ENCODE data around the gene ARHGEF37. TPM values are rescaled to one million over a fixed set of nuclear protein-coding genes. Genes with fewer than 3 reads are reported as not detected.

ARHGEF37 gene
- polyA plus RNA-seq, 1 donor: 4.5 TPM

- Histone ChIP-seq H3K36me3 (ENCODE audit: control insufficient read depth, insufficient read depth, low read length) (peaks cover 8% of the 10 kb centered on the region), H3K27ac (ENCODE audit: low read length) (no peak overlapping the region), H3K4me3 (ENCODE audit: low read length) (no peak overlapping the region), H3K27me3 (ENCODE audit: control insufficient read depth, insufficient read depth, low read length) (no peaks in the 10 kb centered on the region), H3K4me1 (ENCODE audit: control insufficient read depth, insufficient read depth, low read length) (peaks cover 5% of the 10 kb centered on the region), H3K9me3 (ENCODE audit: control insufficient read depth, low read depth, low read length) (no peaks in the 10 kb centered on the region)
- WGBS (ENCODE audit: insufficient coverage, low lambda C conversion rate): 100% methylated on average over 1 of the region's 4 CpGs
- DNase-seq: no peak
Observed at GRCh38 chr5:149599375-149599774, 18.1 kb downstream of the ARHGEF37 start.

- Histone ChIP-seq H3K27me3 (ENCODE audit: control insufficient read depth, insufficient read depth, low read length) (no peaks in the 10 kb centered on the region), H3K36me3 (ENCODE audit: control insufficient read depth, insufficient read depth, low read length) (peaks cover 8% of the 10 kb centered on the region), H3K9me3 (ENCODE audit: control insufficient read depth, low read depth, low read length) (no peaks in the 10 kb centered on the region), H3K27ac (ENCODE audit: low read length) (no peak overlapping the region), H3K4me1 (ENCODE audit: control insufficient read depth, insufficient read depth, low read length) (peaks cover 20% of the 10 kb centered on the region), H3K4me3 (ENCODE audit: low read length) (no peak overlapping the region)
- no CpG with 5 or more reads among the region's 3 CpGs for WGBS (ENCODE audit: insufficient coverage, low lambda C conversion rate)
- no peak for DNase-seq
Observed at GRCh38 chr5:149600932-149601331, 19.6 kb downstream of the ARHGEF37 start.

GRCh38 chr5:149603210-149603609, 21.9 kb downstream of the ARHGEF37 start:
- WGBS (ENCODE audit: insufficient coverage, low lambda C conversion rate): 20% methylated on average over 1 of the region's 4 CpGs
- Histone ChIP-seq H3K9me3 (ENCODE audit: control insufficient read depth, low read depth, low read length) (no peaks in the 10 kb centered on the region), H3K36me3 (ENCODE audit: control insufficient read depth, insufficient read depth, low read length) (peaks cover 5% of the 10 kb centered on the region), H3K4me3 (ENCODE audit: low read length) (no peak overlapping the region), H3K27me3 (ENCODE audit: control insufficient read depth, insufficient read depth, low read length) (no peaks in the 10 kb centered on the region), H3K27ac (ENCODE audit: low read length) (peak overlapping the region; percentile 83), H3K4me1 (ENCODE audit: control insufficient read depth, insufficient read depth, low read length) (peaks cover 27% of the 10 kb centered on the region)
- DNase-seq: peak in 1 of 2 donors; percentile 48

- peak in 1 of 2 donors; percentile 81 for DNase-seq
- peak overlapping the region; percentile 83 for H3K27ac ChIP-seq (ENCODE audit: low read length)
- H3K4me1 ChIP-seq (ENCODE audit: control insufficient read depth, insufficient read depth, low read length): peaks cover 33% of the 10 kb centered on the region
- WGBS (ENCODE audit: insufficient coverage, low lambda C conversion rate): no CpG with 5 or more reads among the region's 2 CpGs
- peaks cover 5% of the 10 kb centered on the region for H3K36me3 ChIP-seq (ENCODE audit: control insufficient read depth, insufficient read depth, low read length)
- H3K4me3 ChIP-seq (ENCODE audit: low read length): no peak overlapping the region
- no peaks in the 10 kb centered on the region for H3K9me3 ChIP-seq (ENCODE audit: control insufficient read depth, low read depth, low read length)
- no peaks in the 10 kb centered on the region for H3K27me3 ChIP-seq (ENCODE audit: control insufficient read depth, insufficient read depth, low read length)
Observed at GRCh38 chr5:149603920-149604319, 22.6 kb downstream of the ARHGEF37 start.

GRCh38 chr5:149604321-149604720, 23.0 kb downstream of the ARHGEF37 start:
- H3K27me3 ChIP-seq (ENCODE audit: control insufficient read depth, insufficient read depth, low read length): no peaks in the 10 kb centered on the region
- H3K27ac ChIP-seq (ENCODE audit: low read length): peak overlapping the region; percentile 83
- peaks cover 33% of the 10 kb centered on the region for H3K4me1 ChIP-seq (ENCODE audit: control insufficient read depth, insufficient read depth, low read length)
- no peaks in the 10 kb centered on the region for H3K9me3 ChIP-seq (ENCODE audit: control insufficient read depth, low read depth, low read length)
- no peak overlapping the region for H3K4me3 ChIP-seq (ENCODE audit: low read length)
- WGBS (ENCODE audit: insufficient coverage, low lambda C conversion rate): no CpG with 5 or more reads among the region's 1 CpG
- no peak for DNase-seq
- H3K36me3 ChIP-seq (ENCODE audit: control insufficient read depth, insufficient read depth, low read length): peaks cover 6% of the 10 kb centered on the region

GRCh38 chr5:149605354-149605997, 24.2 kb downstream of the ARHGEF37 start:
- H3K36me3 ChIP-seq (ENCODE audit: control insufficient read depth, insufficient read depth, low read length): peaks cover 12% of the 10 kb centered on the region
- no peak for DNase-seq
- H3K4me1 ChIP-seq (ENCODE audit: control insufficient read depth, insufficient read depth, low read length): peaks cover 33% of the 10 kb centered on the region
- peaks cover 4% of the 10 kb centered on the region for H3K9me3 ChIP-seq (ENCODE audit: control insufficient read depth, low read depth, low read length)
- no peak overlapping the region for H3K4me3 ChIP-seq (ENCODE audit: low read length)
- H3K27ac ChIP-seq (ENCODE audit: low read length): peak overlapping the region; percentile 83
- H3K27me3 ChIP-seq (ENCODE audit: control insufficient read depth, insufficient read depth, low read length): no peaks in the 10 kb centered on the region
- WGBS (ENCODE audit: insufficient coverage, low lambda C conversion rate): 100% methylated on average over 1 of the region's 5 CpGs

GRCh38 chr5:149605998-149606724, 24.9 kb downstream of the ARHGEF37 start:
- peaks cover 39% of the 10 kb centered on the region for H3K4me1 ChIP-seq (ENCODE audit: control insufficient read depth, insufficient read depth, low read length)
- 100% methylated on average over 2 of the region's 11 CpGs for WGBS (ENCODE audit: insufficient coverage, low lambda C conversion rate)
- H3K27me3 ChIP-seq (ENCODE audit: control insufficient read depth, insufficient read depth, low read length): no peaks in the 10 kb centered on the region
- peaks cover 4% of the 10 kb centered on the region for H3K9me3 ChIP-seq (ENCODE audit: control insufficient read depth, low read depth, low read length)
- DNase-seq: peak; percentile 89 to 91
- H3K4me3 ChIP-seq (ENCODE audit: low read length): no peak overlapping the region
- peak overlapping the region; percentile 83 for H3K27ac ChIP-seq (ENCODE audit: low read length)
- peaks cover 11% of the 10 kb centered on the region for H3K36me3 ChIP-seq (ENCODE audit: control insufficient read depth, insufficient read depth, low read length)

- Histone ChIP-seq H3K9me3 (ENCODE audit: control insufficient read depth, low read depth, low read length) (peaks cover 4% of the 10 kb centered on the region), H3K36me3 (ENCODE audit: control insufficient read depth, insufficient read depth, low read length) (peaks cover 9% of the 10 kb centered on the region), H3K4me3 (ENCODE audit: low read length) (no peak overlapping the region), H3K27ac (ENCODE audit: low read length) (peak overlapping the region; percentile 84), H3K27me3 (ENCODE audit: control insufficient read depth, insufficient read depth, low read length) (no peaks in the 10 kb centered on the region), H3K4me1 (ENCODE audit: control insufficient read depth, insufficient read depth, low read length) (peaks cover 43% of the 10 kb centered on the region)
- WGBS (ENCODE audit: insufficient coverage, low lambda C conversion rate): 86% methylated on average over 1 of the region's 4 CpGs
- DNase-seq: no peak
Observed at GRCh38 chr5:149608936-149609545, 27.7 kb downstream of the ARHGEF37 start.

GRCh38 chr5:149609640-149610219, 28.4 kb downstream of the ARHGEF37 start:
- no peak overlapping the region for H3K27ac ChIP-seq (ENCODE audit: low read length)
- no peak overlapping the region for H3K4me3 ChIP-seq (ENCODE audit: low read length)
- H3K4me1 ChIP-seq (ENCODE audit: control insufficient read depth, insufficient read depth, low read length): peaks cover 36% of the 10 kb centered on the region
- H3K9me3 ChIP-seq (ENCODE audit: control insufficient read depth, low read depth, low read length): peaks cover 4% of the 10 kb centered on the region
- H3K36me3 ChIP-seq (ENCODE audit: control insufficient read depth, insufficient read depth, low read length): peaks cover 9% of the 10 kb centered on the region
- WGBS (ENCODE audit: insufficient coverage, low lambda C conversion rate): 88% methylated on average over 1 of the region's 14 CpGs
- DNase-seq: no peak
- no peaks in the 10 kb centered on the region for H3K27me3 ChIP-seq (ENCODE audit: control insufficient read depth, insufficient read depth, low read length)

- no peak overlapping the region for H3K4me3 ChIP-seq (ENCODE audit: low read length)
- WGBS (ENCODE audit: insufficient coverage, low lambda C conversion rate): no CpG with 5 or more reads among the region's 4 CpGs
- H3K27ac ChIP-seq (ENCODE audit: low read length): peak overlapping the region; percentile 83
- peak in 1 of 2 donors; percentile 37 for DNase-seq
- peaks cover 26% of the 10 kb centered on the region for H3K4me1 ChIP-seq (ENCODE audit: control insufficient read depth, insufficient read depth, low read length)
- H3K27me3 ChIP-seq (ENCODE audit: control insufficient read depth, insufficient read depth, low read length): no peaks in the 10 kb centered on the region
- H3K36me3 ChIP-seq (ENCODE audit: control insufficient read depth, insufficient read depth, low read length): peaks cover 9% of the 10 kb centered on the region
- peaks cover 4% of the 10 kb centered on the region for H3K9me3 ChIP-seq (ENCODE audit: control insufficient read depth, low read depth, low read length)
Observed at GRCh38 chr5:149610589-149611255, 29.4 kb downstream of the ARHGEF37 start.

Measured in large intestine (tissue), 3 donors.